ENCODE data around the gene PLCH2. TPM values are rescaled to one million over a fixed set of nuclear protein-coding genes. Genes with fewer than 3 reads are reported as not detected.

PLCH2 gene
- total and polyA plus RNA-seq, 2 of the 13 experiments (the other 11 are each of a cell fraction or from before 2014, with no cell fraction given), result 0.15 to 0.67 TPM

DNA sequence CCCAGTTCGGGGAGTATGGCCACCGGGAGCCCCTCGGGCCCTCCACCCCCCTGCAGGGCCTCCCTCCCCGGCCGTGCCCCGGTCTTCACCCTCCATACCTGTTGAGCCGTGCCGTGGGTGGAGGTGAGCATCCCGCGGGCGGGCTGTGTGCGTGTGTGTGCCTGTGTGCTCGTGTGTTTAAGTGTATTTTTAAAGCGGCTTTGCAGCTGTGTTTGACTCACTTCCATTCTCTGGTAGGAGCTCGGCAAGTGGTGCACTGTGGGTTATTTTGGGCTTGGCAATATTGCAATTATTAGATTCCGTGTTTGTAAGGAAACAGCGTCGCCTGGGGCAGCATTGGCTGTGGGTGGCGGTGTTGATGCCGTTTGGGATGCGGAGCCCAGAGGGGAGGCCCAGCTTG is 20.3 kb upstream of the PLCH2 start:
- WGBS (ENCODE audit: low lambda C conversion rate), result 0% methylated on average over 3 of the region's 21 CpGs
- Histone ChIP-seq H3K9me3 (ENCODE audit: low read length) (no peaks in the 10 kb centered on the region), H3K4me2 (ENCODE audit: low read depth, low read length) (no peak overlapping the region), H3K9ac (ENCODE audit: insufficient read depth, low read depth, low read length) (no peak overlapping the region), H3K79me2 (ENCODE audit: insufficient read depth, low read length) (no peaks in the 10 kb centered on the region), H3K4me3 (replicated peaks in 1 of 3; ENCODE audit: insufficient read depth in 1 of 3, low read depth in 2 of 3, low read length in 3 of 3) (no peak overlapping the region), H2AFZ (ENCODE audit: low read length) (no peak overlapping the region), H4K20me1 (ENCODE audit: insufficient read depth, low read length) (peaks cover 4% of the 10 kb centered on the region; the same call in 1 of the 2 replicates), H3K36me3 (replicated peaks in 1 of 2; ENCODE audit: control insufficient read depth in 1 of 2, insufficient read depth in 2 of 2, low read length in 2 of 2) (no peaks in the 10 kb centered on the region), H3K27ac (ENCODE audit: extremely low read length, insufficient read depth, low read length) (no peak overlapping the region), H3K4me1 (ENCODE audit: insufficient read depth, low read length) (no peaks in the 10 kb centered on the region), H3K27me3 (ENCODE audit: control insufficient read depth in 1 of 2, insufficient read depth in 2 of 2, low read length in 2 of 2) (peaks cover 21 to 80% of the 10 kb centered on the region in 2 experiments; a peak in 4 of 5 replicates)
- ChIA-PET CTCF (ENCODE audit: low intra/inter-chr PET ratio, low total read pairs) (no interaction called here), POLR2A (no interaction called here)
- FAIRE-seq (no peak), DNase-seq (ENCODE audit: low spot score) (no peak), ATAC-seq (no peak)
- intact Hi-C loops (cut with micrococcal nuclease; ENCODE audit: unreplicated experiment), result no loop called here
- TF ChIP-seq ZNF205 (CRISPR knock-in tag; IDR thresholded peaks at IDR 0.05), result no peak
- TF ChIP-seq ZNF496 (CRISPR knock-in tag; IDR thresholded peaks at IDR 0.05; ENCODE audit: insufficient replicate concordance), result no peak
- TF ChIP-seq ZNF773 (CRISPR knock-in tag; IDR thresholded peaks at IDR 0.05; ENCODE audit: borderline replicate concordance), result no peak
- TF ChIP-seq FOXC1 (CRISPR knock-in tag; IDR thresholded peaks at IDR 0.05; ENCODE audit: borderline replicate concordance), result no peak
- no peak for TF ChIP-seq AGO1 (IDR thresholded peaks at IDR 0.05; ENCODE audit: low read depth, low read length, poor library complexity, severe bottlenecking)
- no peak for TF ChIP-seq NFYC (CRISPR knock-in tag; IDR thresholded peaks at IDR 0.05)
- no peak for TF ChIP-seq ZNF430 (CRISPR knock-in tag; IDR thresholded peaks at IDR 0.05)
- no peak for TF ChIP-seq ZNF615 (CRISPR knock-in tag; IDR thresholded peaks at IDR 0.05; ENCODE audit: borderline replicate concordance)
- no peak for TF ChIP-seq CENPBD1 (CRISPR knock-in tag; IDR thresholded peaks at IDR 0.05; ENCODE audit: borderline replicate concordance, low read depth)
- TF ChIP-seq ZNF282 (IDR thresholded peaks at IDR 0.05; ENCODE audit: partially characterized antibody), result no peak
- TF ChIP-seq AGO2 (optimal IDR thresholded peaks at IDR 0.05; ENCODE audit: low read depth, low read length), result no peak
- in situ Hi-C loops (cut with HindIII; ENCODE audit: extremely low pct_ligation_motif_present, low pct_unique_long_range_greater_than_20kb), result no loop called here
- no TSS peak for BruUV-seq (replicated peaks)

Measured in HepG2 (cell line).